Osteoblast (primary cell): ENCODE data around the gene CYP2W1. TPM values are rescaled to one million over a fixed set of nuclear protein-coding genes. Genes with fewer than 3 reads are reported as not detected.
A peak's percentile ranks its signal among the peaks of the same experiment; 100 is the strongest.
"Not testable (repeated sequence)": the region's sequence is repeated elsewhere in the genome, so short reads cannot be mapped to it uniquely, and the experiment has no call there.

ENCODE experiments used
- DNase-seq: peaks from one replicate; pipeline ENCODE4 v3.0.0; 2011; ENCODE audit warnings: low spot score, mixed read lengths; ENCODE audit not compliant: insufficient read length; ENCODE audit errors: missing footprints
- H2AFZ ChIP-seq: 2 replicates; pipeline ENCODE4 v1.6.0; 2011; ENCODE audit warnings: mild to moderate bottlenecking, low read length
- H3K27ac ChIP-seq: 2 replicates; pipeline ENCODE4 v1.5.1; 2011; ENCODE audit warnings: mild to moderate bottlenecking, low read depth, low read length, moderate library complexity
- H3K27me3 ChIP-seq: 2 replicates; pipeline ENCODE4 v1.6.0; 2012; ENCODE audit warnings: mild to moderate bottlenecking, control low read depth, inconsistent platforms, low read length, moderate library complexity; ENCODE audit not compliant: insufficient read depth
- H3K36me3 ChIP-seq: 2 replicates; pipeline ENCODE4 v1.5.1; 2011; ENCODE audit warnings: mild to moderate bottlenecking, low read length, control low read depth, moderate library complexity; ENCODE audit not compliant: insufficient read depth
- H3K4me1 ChIP-seq: 2 replicates; pipeline ENCODE4 v1.5.1; 2011; ENCODE audit warnings: mild to moderate bottlenecking, low read length, control low read depth, moderate library complexity; ENCODE audit not compliant: insufficient read depth
- H3K4me2 ChIP-seq: 2 replicates; pipeline ENCODE4 v1.6.0; 2011; ENCODE audit warnings: mild to moderate bottlenecking, low read length; ENCODE audit not compliant: insufficient read depth
- H3K4me3 ChIP-seq: fragments of 200-600 bp; sonication (generic); 3 replicates; pipeline ENCODE4 v1.5.1; 2012; ENCODE audit warnings: mild to moderate bottlenecking, low read length, inconsistent platforms; ENCODE audit not compliant: insufficient read depth
- H3K79me2 ChIP-seq: 2 replicates; pipeline ENCODE4 v1.6.0; 2012; ENCODE audit warnings: mild to moderate bottlenecking, low read length, control low read depth, inconsistent platforms; ENCODE audit not compliant: insufficient read depth
- H3K9me3 ChIP-seq: 2 replicates; pipeline ENCODE4 v1.5.1; 2011; ENCODE audit warnings: low read depth, low read length, control low read depth
- H4K20me1 ChIP-seq: 2 replicates; pipeline ENCODE4 v1.6.0; 2012; ENCODE audit warnings: mild to moderate bottlenecking, low read length, control low read depth; ENCODE audit not compliant: insufficient read depth
- small RNA-seq: library from RNA; depleted of rRNA; stranded (forward); fragments of <200 nt; gene quantifications from one replicate; pipeline ENCODE3, GENCODE V24; 2012
- total RNA-seq: library from RNA; depleted of rRNA; stranded (reverse); fragments of >200 nt; gene quantifications from 2 replicates; pipeline ENCODE4 v1.2.3, GENCODE V29; 2012
- TF ChIP-seq, protein P1 (sequence below): IDR thresholded peaks from 2 replicates; pipeline ENCODE4 v1.5.1; 2011; ENCODE audit warnings: mild to moderate bottlenecking, low read depth, low read length, moderate library complexity; ENCODE audit errors: extremely low read depth

The CYP2W1 gene
- total RNA-seq, 1 donor: not detected

DNA sequence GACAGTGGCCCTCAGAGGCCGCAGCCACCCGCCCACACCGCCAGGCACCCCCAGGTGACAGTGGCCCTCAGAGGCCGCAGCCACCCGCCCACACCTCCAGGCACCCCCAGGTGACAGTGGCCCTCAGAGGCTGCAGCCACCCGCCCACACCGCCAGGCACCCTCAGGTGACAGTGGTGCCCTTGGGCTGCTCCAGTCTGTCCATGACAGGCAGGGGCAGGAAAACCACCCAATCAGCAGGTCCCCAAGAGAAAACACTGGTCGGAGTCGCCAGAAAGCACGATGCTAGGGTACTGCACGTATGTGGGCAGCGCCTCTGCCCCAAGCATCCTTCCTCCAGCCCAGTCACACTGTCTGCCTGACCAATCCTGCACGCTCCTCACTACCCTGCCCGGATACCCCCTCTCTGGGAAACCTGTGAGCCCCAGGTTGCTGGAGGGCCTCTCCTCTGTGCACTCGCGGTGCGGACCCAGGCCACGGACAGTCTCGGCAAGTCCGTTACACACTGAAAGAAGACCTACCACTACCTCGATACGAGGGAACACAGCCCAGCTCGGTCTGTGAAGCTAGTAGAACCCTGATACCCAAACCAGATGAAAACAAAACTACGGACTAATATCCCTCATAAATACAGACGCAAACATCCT is 49.7 kb downstream of the CYP2W1 start:
- TF ChIP-seq, protein P1, sequence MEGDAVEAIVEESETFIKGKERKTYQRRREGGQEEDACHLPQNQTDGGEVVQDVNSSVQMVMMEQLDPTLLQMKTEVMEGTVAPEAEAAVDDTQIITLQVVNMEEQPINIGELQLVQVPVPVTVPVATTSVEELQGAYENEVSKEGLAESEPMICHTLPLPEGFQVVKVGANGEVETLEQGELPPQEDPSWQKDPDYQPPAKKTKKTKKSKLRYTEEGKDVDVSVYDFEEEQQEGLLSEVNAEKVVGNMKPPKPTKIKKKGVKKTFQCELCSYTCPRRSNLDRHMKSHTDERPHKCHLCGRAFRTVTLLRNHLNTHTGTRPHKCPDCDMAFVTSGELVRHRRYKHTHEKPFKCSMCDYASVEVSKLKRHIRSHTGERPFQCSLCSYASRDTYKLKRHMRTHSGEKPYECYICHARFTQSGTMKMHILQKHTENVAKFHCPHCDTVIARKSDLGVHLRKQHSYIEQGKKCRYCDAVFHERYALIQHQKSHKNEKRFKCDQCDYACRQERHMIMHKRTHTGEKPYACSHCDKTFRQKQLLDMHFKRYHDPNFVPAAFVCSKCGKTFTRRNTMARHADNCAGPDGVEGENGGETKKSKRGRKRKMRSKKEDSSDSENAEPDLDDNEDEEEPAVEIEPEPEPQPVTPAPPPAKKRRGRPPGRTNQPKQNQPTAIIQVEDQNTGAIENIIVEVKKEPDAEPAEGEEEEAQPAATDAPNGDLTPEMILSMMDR: no peak
- no peak overlapping the region for H3K27ac ChIP-seq
- H3K4me2 ChIP-seq: no peak overlapping the region
- no peak overlapping the region for H2AFZ ChIP-seq
- DNase-seq: no peak
- no peaks in the 10 kb centered on the region for H3K9me3 ChIP-seq
- H3K4me3 ChIP-seq: no peak overlapping the region
- H3K79me2 ChIP-seq: peaks cover 7% of the 10 kb centered on the region
- H3K4me1 ChIP-seq: peaks cover 5% of the 10 kb centered on the region
- H3K27me3 ChIP-seq: no peaks in the 10 kb centered on the region
- no peaks in the 10 kb centered on the region for H4K20me1 ChIP-seq
- no peaks in the 10 kb centered on the region for H3K36me3 ChIP-seq

GRCh38 chr7:1033546-1034145 is 50.7 kb downstream of the CYP2W1 start:
- Histone ChIP-seq H2AFZ (no peak overlapping the region), H3K36me3 (no peaks in the 10 kb centered on the region), H3K27me3 (no peaks in the 10 kb centered on the region), H3K4me3 (no peak overlapping the region), H4K20me1 (no peaks in the 10 kb centered on the region), H3K79me2 (peaks cover under 1% of the 10 kb centered on the region), H3K27ac (no peak overlapping the region), H3K4me1 (peaks cover 5% of the 10 kb centered on the region), H3K9me3 (no peaks in the 10 kb centered on the region), H3K4me2 (no peak overlapping the region)
- DNase-seq: no peak
- TF ChIP-seq, protein P1: no peak

- not testable (repeated sequence) for H3K36me3 ChIP-seq, H3K27me3 ChIP-seq, H3K4me2 ChIP-seq, H3K9me3 ChIP-seq, DNase-seq, H4K20me1 ChIP-seq, H2AFZ ChIP-seq, H3K4me1 ChIP-seq, H3K4me3 ChIP-seq, H3K79me2 ChIP-seq, H3K27ac ChIP-seq
Measured at GRCh38 chr7:1034769-1035168, 51.8 kb downstream of the CYP2W1 start.

- not testable (repeated sequence) for H3K9me3 ChIP-seq, DNase-seq, H3K27me3 ChIP-seq, H3K4me2 ChIP-seq, H3K27ac ChIP-seq, H3K4me3 ChIP-seq, H3K79me2 ChIP-seq, H3K4me1 ChIP-seq, H3K36me3 ChIP-seq, H4K20me1 ChIP-seq, H2AFZ ChIP-seq
Measured at GRCh38 chr7:1036164-1036928, 53.4 kb downstream of the CYP2W1 start.

Small RNA genes within 50 kb of the gene (small RNA-seq; reads per million reads assigned to genes)
- 173 reads per million, percentile 97 among the genes with 10 or more reads in this experiment for gene MIR339

Other genes with a start within 250 kb of the CYP2W1 start
- 109 and 126 TPM in 2 replicates for gene SUN1, start 150.7 kb upstream of the CYP2W1 start, total RNA-seq
- 17.7 and 18.9 TPM in 2 replicates for gene GET4, start 106.6 kb upstream of the CYP2W1 start, total RNA-seq
- gene ADAP1, start 28.5 kb upstream of the CYP2W1 start, total RNA-seq: 0.59 and 2.2 TPM in 2 replicates
- 10.9 and 13.0 TPM in 2 replicates for gene COX19, start 7.6 kb upstream of the CYP2W1 start, total RNA-seq
- gene GPR146, start 61.4 kb downstream of the CYP2W1 start, total RNA-seq: 3.5 and 5.1 TPM in 2 replicates
- 10.3 and 10.5 TPM in 2 replicates for gene GPER1, start 104.9 kb downstream of the CYP2W1 start, total RNA-seq
- 11.8 and 13.0 TPM in 2 replicates for gene ZFAND2A, start 177.0 kb downstream of the CYP2W1 start, total RNA-seq
- gene UNCX, start 249.7 kb downstream of the CYP2W1 start, total RNA-seq: not detected in 2 replicates